GM12864 (cell line): ENCODE results near the gene LCP2.

Source experiments
- DNase-seq: peaks from one replicate; pipeline ENCODE4 v3.0.0-alpha.2; 2011; ENCODE audit warnings: low read depth
- H3K4me3 ChIP-seq: 2 replicates; pipeline ENCODE4 v1.5.1; 2011; ENCODE audit warnings: mild to moderate bottlenecking, low read depth, low read length, control low read depth
- TF ChIP-seq, protein P1 (sequence below): IDR thresholded peaks from 2 replicates; pipeline ENCODE4 v1.5.1; 2011; ENCODE audit warnings: low read depth, mild to moderate bottlenecking, moderate library complexity, low read length, control low read depth, inconsistent platforms; ENCODE audit errors: missing control alignments

Gene LCP2

DNA sequence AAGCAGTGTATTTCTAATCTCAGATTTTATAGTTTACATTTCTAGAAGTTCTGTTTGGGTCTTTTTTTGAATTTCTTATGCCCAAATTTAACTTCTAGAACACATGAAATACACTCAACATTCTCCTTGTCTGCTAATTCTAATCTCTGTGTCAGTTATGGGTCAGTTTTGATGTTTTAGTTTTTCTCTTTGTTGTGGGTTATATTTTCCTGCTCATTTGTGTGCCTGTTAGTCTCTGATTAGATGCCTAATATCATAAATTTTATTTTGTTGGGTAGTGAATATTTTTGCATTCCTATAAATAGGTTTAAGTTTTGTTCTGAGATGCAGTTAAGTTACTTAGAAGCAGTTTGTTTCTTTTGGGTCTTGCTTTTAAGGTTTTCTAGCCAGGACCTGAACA, 12.4 kb downstream of the LCP2 start:
- no peak for DNase-seq
- no peak overlapping the region for H3K4me3 ChIP-seq
- TF ChIP-seq, protein P1, sequence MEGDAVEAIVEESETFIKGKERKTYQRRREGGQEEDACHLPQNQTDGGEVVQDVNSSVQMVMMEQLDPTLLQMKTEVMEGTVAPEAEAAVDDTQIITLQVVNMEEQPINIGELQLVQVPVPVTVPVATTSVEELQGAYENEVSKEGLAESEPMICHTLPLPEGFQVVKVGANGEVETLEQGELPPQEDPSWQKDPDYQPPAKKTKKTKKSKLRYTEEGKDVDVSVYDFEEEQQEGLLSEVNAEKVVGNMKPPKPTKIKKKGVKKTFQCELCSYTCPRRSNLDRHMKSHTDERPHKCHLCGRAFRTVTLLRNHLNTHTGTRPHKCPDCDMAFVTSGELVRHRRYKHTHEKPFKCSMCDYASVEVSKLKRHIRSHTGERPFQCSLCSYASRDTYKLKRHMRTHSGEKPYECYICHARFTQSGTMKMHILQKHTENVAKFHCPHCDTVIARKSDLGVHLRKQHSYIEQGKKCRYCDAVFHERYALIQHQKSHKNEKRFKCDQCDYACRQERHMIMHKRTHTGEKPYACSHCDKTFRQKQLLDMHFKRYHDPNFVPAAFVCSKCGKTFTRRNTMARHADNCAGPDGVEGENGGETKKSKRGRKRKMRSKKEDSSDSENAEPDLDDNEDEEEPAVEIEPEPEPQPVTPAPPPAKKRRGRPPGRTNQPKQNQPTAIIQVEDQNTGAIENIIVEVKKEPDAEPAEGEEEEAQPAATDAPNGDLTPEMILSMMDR: no peak

DNA sequence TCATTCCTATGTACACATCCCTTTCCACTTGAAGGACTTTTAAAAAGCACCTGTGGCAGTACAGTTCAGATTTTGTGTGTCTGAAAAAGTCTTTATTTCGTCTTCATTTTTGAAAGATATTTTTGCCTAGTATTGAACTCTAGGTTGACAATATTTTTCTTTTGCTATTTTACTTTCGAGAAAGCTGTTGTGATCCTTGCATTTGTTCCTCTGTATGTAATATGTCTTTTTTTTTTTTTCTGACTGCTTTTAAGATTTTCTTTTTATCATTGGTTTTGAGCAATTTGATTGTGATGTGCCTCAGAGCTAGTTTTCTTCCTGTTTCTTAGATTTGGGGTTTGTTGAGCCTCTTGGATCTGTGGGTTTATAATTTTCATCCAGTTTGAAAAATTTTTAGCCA, 13.3 kb downstream of the LCP2 start:
- TF ChIP-seq, protein P1: no peak
- H3K4me3 ChIP-seq: no peak overlapping the region
- no peak for DNase-seq

GRCh38 chr5:170283296-170283695, 14.3 kb downstream of the LCP2 start:
- DNase-seq: no peak
- no peak overlapping the region for H3K4me3 ChIP-seq
- TF ChIP-seq, protein P1: no peak

GRCh38 chr5:170280011-170280493, 17.5 kb downstream of the LCP2 start:
- H3K4me3 ChIP-seq: no peak overlapping the region
- no peak for DNase-seq
- TF ChIP-seq, protein P1: no peak

DNA sequence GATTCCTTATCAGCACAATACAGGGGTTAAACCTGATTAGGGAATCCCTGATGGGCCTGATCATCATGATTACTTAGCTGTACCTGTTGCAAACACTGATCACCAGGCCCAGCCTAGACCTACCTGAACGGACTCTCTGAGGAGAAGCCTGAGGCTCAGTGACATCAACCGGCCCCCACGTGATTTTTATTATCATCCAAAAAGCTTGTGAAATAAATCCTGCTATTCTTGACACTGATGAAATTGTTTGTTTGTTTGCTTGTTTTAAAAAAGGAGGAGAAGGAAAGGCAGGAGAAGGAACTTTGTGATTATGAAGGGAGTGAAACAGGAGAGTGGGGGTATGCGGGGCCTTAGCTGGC, 18.1 kb downstream of the LCP2 start:
- DNase-seq: no peak
- TF ChIP-seq, protein P1: no peak
- no peak overlapping the region for H3K4me3 ChIP-seq

DNA sequence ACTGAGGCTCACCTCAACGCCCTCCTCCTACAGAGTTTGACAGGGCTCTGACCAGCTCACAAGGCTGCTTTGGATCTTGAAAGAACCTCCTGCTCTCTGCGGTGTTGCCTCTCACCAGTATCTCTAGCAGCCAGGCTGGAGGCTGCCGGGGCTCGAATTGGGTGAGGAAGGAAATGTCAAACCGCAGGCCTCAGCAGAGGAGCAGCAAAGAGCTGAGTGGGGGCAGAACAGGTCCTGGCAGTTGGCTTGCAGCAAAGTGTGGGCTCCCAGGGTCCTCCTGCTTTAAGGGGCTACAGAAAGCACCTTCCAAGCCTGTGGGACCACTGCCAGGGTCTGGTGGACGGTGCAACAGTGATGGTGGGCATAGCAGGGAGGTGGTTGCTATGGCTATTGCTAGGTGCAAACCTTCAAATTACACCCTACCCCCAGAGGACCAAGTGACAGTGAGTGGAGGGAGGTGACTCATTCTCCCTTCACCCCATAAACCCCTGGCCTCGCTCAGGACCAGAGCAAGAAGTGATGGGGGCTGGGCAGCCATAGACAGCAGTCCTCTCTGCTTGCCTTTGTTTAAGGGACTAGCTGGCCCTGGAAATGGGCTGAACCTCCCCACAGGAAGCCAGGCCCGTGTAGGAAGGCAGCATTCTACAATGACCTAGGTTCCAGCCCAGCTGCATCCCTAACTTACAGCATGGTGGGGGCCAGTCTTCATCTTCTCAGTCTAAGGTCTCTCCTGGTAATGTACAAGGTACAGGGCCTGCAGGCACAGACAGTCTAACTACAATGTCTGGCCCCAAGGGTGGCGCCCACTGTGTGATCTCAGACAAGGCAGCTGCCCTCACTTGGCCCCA, 18.7 kb downstream of the LCP2 start:
- DNase-seq: peak; percentile 83
- no peak overlapping the region; the same call in 1 of the 2 replicates for H3K4me3 ChIP-seq
- TF ChIP-seq, protein P1: no peak

DNA sequence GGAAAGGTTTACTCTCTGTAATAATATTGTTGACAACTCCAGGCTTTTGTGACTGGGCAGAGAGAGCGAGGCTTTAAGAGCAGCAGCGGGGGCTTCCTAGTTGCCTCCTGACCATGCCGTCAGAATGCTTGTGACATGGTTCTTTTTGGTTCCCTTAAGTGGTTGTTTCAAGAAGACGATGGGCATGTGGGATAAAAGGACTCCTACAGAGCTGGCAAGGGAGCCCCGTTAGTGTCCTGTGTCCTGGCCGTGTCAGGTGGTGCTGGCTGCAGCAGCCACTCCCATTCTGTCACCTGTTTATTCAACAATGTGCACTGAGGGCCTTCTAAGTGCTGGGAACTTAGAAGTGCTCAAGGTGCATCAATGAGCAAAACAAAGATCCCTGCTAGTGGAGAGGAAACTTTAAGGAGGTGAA, 19.7 kb downstream of the LCP2 start:
- no peak overlapping the region for H3K4me3 ChIP-seq
- TF ChIP-seq, protein P1: no peak
- DNase-seq: no peak
